PFSK-1 (cell line): ENCODE measurements around the gene AHCYL1.

Experiments used
- FOXP2 ChIP-seq: optimal IDR thresholded peaks from 2 replicates; pipeline ENCODE3; 2011; ENCODE audit warnings: borderline replicate concordance, control low read depth, inconsistent platforms; ENCODE audit not compliant: insufficient read depth; ENCODE audit errors: extremely low read length, extremely low read depth
- POLR2AphosphoS5 ChIP-seq: IDR thresholded peaks from 2 replicates; pipeline ENCODE4 v1.6.1; 2012; ENCODE audit warnings: low read depth, mild to moderate bottlenecking, control low read depth, low read length, moderate library complexity
- SIN3A ChIP-seq: IDR thresholded peaks from 2 replicates; pipeline ENCODE4 v1.6.1; 2012; ENCODE audit warnings: mild to moderate bottlenecking, low read length, moderate library complexity, borderline replicate concordance; ENCODE audit not compliant: insufficient read depth
- TAF1 ChIP-seq: IDR thresholded peaks from 2 replicates; pipeline ENCODE4 v1.6.1; 2012; ENCODE audit warnings: low read length, control low read depth, borderline replicate concordance; ENCODE audit not compliant: insufficient read depth
- TF ChIP-seq, protein P1 (sequence below), 2 experiments: IDR thresholded peaks; 2 replicates each; pipeline versions ENCODE4 v1.6.1 to v1.8.0; 2011 to 2012; ENCODE audit warnings: low read depth in 2 of 2, low read length in 2 of 2, control low read depth in 1 of 2, inconsistent platforms in 1 of 2, mild to moderate bottlenecking in 1 of 2, moderate library complexity in 1 of 2; ENCODE audit not compliant: insufficient read depth in 1 of 2

AHCYL1 gene

DNA sequence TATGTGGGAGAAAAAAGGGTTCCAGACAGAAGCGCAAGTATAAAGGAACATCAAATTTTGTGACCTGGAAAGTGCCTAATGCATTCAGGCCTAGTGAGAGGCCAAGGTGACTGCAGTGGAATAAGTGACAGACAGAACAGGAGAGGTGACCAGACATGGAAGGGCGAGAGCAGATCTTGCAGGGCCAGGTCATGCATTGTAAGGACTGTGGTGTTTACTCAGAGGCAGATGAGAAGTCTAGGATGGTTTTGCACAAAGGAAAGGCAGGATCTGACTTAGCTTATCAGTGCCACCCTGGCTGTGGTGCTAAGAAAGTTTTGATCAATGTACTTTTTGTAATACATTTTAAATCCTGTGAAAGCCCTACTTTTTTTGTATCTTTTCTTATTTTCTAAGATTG, 34.1 kb upstream of the AHCYL1 start:
- TF ChIP-seq TAF1 (no peak), FOXP2 (no peak), SIN3A (no peak), POLR2AphosphoS5 (no peak)
- TF ChIP-seq, protein P1, sequence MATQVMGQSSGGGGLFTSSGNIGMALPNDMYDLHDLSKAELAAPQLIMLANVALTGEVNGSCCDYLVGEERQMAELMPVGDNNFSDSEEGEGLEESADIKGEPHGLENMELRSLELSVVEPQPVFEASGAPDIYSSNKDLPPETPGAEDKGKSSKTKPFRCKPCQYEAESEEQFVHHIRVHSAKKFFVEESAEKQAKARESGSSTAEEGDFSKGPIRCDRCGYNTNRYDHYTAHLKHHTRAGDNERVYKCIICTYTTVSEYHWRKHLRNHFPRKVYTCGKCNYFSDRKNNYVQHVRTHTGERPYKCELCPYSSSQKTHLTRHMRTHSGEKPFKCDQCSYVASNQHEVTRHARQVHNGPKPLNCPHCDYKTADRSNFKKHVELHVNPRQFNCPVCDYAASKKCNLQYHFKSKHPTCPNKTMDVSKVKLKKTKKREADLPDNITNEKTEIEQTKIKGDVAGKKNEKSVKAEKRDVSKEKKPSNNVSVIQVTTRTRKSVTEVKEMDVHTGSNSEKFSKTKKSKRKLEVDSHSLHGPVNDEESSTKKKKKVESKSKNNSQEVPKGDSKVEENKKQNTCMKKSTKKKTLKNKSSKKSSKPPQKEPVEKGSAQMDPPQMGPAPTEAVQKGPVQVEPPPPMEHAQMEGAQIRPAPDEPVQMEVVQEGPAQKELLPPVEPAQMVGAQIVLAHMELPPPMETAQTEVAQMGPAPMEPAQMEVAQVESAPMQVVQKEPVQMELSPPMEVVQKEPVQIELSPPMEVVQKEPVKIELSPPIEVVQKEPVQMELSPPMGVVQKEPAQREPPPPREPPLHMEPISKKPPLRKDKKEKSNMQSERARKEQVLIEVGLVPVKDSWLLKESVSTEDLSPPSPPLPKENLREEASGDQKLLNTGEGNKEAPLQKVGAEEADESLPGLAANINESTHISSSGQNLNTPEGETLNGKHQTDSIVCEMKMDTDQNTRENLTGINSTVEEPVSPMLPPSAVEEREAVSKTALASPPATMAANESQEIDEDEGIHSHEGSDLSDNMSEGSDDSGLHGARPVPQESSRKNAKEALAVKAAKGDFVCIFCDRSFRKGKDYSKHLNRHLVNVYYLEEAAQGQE (IDR thresholded peaks at IDR 0.05; ENCODE audit: insufficient read depth in 1 of 2, low read depth in 2 of 2, low read length in 2 of 2) = no peak

DNA sequence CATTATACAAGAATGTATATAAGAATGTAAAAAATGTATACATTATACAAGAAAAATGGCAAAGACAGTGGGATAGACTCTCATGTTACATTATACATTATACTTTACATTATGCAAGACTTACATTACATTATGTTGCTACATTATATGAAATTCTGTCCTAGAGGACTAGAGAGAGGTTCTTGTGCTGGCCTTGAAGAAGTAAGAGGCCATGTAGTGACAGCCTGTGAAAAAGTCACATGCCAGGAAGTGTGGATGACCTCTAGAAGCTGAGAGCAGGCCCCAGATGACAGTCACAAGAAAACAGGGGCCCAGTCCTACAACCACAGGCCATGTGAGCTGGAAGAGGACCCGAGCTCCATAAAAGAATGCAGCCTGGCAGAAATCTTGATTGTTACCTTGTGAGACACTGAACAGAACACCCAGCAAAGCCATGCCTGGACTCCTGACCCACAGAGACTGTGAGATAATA, 30.5 kb upstream of the AHCYL1 start:
- TF ChIP-seq TAF1 = no peak
- no peak for TF ChIP-seq SIN3A
- TF ChIP-seq POLR2AphosphoS5 = no peak
- no peak for TF ChIP-seq FOXP2
- TF ChIP-seq, protein P1 (IDR thresholded peaks at IDR 0.05; ENCODE audit: insufficient read depth in 1 of 2, low read depth in 2 of 2, low read length in 2 of 2) = no peak

DNA sequence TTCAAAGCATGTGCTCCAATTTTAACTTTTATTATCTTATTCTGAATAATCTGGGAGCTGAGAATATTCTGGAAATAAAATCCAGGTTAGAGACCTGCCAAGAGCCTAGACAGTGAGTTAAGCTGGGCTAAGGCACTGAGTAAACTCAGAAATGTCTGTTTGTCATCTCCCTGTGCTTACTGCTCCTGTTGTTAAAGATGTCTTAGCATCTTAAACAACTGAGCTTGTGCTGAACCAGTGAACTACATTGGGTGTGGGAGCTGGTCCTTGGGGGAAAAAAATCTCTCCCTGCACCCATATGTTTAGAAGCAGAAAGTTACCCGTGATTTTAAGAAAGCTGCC, 25.0 kb upstream of the AHCYL1 start:
- no peak for TF ChIP-seq POLR2AphosphoS5
- TF ChIP-seq TAF1 = no peak
- no peak for TF ChIP-seq FOXP2
- TF ChIP-seq SIN3A = no peak
- TF ChIP-seq, protein P1 (IDR thresholded peaks at IDR 0.05; ENCODE audit: insufficient read depth in 1 of 2, low read depth in 2 of 2, low read length in 2 of 2) = no peak

DNA sequence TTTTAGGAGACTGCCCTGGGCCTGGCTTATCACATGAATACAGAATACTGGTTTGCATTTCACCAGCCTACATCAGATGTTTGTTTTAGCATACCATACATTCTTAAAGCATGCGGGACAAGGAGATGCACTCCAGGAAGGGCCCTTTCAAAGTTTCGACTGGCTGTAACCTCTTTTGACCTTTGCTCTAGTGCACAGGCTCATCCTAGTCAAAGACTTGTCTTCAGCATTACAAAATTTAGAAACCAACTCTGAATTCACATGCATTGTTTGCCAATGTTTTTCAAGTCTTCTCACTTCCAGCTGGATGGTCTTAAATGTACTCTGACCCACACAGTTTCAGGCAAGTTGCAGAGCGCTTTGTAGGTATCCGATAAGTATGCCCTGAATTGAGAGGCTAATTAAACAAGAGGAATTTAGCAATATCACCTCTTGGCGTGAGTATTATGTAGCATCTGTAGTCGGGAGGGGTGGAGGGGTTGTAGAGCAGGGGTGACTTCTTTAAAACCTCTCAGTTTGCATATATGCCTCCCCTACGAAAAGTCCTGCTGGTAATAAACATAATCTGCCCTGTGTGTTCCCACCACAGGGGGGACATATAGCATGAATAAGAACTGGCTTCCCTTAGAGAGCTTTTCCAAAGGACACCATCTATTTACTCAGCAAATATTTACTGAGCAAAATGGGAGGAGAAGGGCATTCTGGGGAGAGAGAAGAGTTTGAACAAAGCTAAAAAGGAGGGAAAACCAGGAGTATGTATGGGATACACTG, 24.4 kb upstream of the AHCYL1 start:
- TF ChIP-seq SIN3A = no peak
- TF ChIP-seq FOXP2 = no peak
- no peak for TF ChIP-seq TAF1
- TF ChIP-seq POLR2AphosphoS5 = no peak
- TF ChIP-seq, protein P1 (IDR thresholded peaks at IDR 0.05; ENCODE audit: insufficient read depth in 1 of 2, low read depth in 2 of 2, low read length in 2 of 2) = no peak

DNA sequence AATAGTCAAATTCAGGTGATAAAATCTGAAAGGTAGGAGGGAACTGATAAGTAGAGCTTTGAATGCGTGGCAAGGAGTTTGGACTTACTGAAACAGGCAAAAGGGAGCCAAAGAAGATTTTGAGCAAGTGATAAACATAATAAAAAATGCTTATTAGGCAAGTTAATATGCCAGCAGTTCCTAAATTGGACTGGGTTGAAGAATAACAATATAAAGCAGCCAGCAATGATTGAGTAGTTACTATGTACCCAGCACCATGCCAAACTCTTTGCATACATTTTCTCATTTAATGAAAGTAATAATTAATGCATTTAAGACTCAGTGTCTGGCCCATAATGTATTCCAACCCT, 23.8 kb upstream of the AHCYL1 start:
- TF ChIP-seq POLR2AphosphoS5 = no peak
- no peak for TF ChIP-seq TAF1
- TF ChIP-seq FOXP2 = no peak
